ENCODE measurements around the gene SYT4. TPM values are rescaled to one million over a fixed set of nuclear protein-coding genes. Genes with fewer than 3 reads are reported as not detected.
A peak's percentile ranks its signal among the peaks of the same experiment; 100 is the strongest.

SYT4 gene
- total RNA-seq, 1 donor from 2014 or later: not detected

DNA sequence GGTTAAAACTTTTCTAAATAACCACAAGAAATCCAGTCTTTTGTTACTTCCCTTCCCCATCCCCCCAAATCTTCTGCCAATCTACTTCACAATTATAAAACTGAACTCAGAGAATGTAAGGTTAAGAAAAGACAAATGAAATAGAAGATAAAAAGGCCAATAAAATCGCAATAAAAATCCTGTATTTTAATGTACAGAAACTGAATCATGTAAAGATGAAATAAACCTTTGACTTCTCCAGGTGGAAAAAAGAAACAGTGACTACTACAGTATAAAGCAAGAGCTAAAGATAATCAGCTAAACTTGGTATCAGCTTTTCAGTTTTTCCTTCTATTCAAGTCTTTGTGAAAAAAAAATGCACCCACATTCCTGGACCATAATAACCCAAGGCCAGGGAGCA, 1.7 kb downstream of the SYT4 start:
- Mint-ChIP-seq H3K4me1 (ENCODE audit: low read depth) (peaks cover 4% of the 10 kb centered on the region), H3K27me3 (ENCODE audit: low read depth) (peaks cover 29% of the 10 kb centered on the region), H3K9me3 (ENCODE audit: low read depth) (no peaks in the 10 kb centered on the region), H3K27ac (ENCODE audit: unreplicated experiment) (no peak overlapping the region), H3K4me3 (ENCODE audit: unreplicated experiment) (no peak overlapping the region), H3K36me3 (ENCODE audit: low read depth) (no peaks in the 10 kb centered on the region)
- TF ChIP-seq, protein P1, sequence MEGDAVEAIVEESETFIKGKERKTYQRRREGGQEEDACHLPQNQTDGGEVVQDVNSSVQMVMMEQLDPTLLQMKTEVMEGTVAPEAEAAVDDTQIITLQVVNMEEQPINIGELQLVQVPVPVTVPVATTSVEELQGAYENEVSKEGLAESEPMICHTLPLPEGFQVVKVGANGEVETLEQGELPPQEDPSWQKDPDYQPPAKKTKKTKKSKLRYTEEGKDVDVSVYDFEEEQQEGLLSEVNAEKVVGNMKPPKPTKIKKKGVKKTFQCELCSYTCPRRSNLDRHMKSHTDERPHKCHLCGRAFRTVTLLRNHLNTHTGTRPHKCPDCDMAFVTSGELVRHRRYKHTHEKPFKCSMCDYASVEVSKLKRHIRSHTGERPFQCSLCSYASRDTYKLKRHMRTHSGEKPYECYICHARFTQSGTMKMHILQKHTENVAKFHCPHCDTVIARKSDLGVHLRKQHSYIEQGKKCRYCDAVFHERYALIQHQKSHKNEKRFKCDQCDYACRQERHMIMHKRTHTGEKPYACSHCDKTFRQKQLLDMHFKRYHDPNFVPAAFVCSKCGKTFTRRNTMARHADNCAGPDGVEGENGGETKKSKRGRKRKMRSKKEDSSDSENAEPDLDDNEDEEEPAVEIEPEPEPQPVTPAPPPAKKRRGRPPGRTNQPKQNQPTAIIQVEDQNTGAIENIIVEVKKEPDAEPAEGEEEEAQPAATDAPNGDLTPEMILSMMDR (IDR thresholded peaks at IDR 0.05): no peak
- no peak for DNase-seq (ENCODE audit: low spot score)

DNA sequence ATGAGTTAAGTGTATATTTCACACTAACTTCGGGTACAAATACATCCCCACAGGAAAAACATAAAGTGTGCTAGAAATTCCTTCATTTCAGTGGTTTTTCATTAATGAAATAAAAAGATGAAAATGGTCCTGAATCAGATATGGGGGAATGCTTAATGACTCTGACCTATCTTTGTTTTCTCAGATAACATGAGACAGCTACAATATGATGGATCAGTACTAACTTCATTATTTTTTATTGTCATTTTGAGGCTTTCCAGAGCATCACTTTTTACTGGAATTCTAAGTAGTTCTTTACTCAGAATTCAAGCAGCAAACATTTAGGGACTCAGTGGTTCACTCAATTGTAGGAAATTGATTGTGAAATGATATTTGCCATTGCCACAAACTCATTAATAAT, 2.8 kb downstream of the SYT4 start:
- peaks cover 32% of the 10 kb centered on the region for H3K27me3 Mint-ChIP-seq (ENCODE audit: low read depth)
- no peak overlapping the region for H3K27ac Mint-ChIP-seq (ENCODE audit: unreplicated experiment)
- H3K9me3 Mint-ChIP-seq (ENCODE audit: low read depth): no peaks in the 10 kb centered on the region
- TF ChIP-seq, protein P1 (IDR thresholded peaks at IDR 0.05): no peak
- no peak overlapping the region for H3K4me3 Mint-ChIP-seq (ENCODE audit: unreplicated experiment)
- DNase-seq (ENCODE audit: low spot score): no peak
- no peaks in the 10 kb centered on the region for H3K36me3 Mint-ChIP-seq (ENCODE audit: low read depth)
- peaks cover 4% of the 10 kb centered on the region for H3K4me1 Mint-ChIP-seq (ENCODE audit: low read depth)

DNA sequence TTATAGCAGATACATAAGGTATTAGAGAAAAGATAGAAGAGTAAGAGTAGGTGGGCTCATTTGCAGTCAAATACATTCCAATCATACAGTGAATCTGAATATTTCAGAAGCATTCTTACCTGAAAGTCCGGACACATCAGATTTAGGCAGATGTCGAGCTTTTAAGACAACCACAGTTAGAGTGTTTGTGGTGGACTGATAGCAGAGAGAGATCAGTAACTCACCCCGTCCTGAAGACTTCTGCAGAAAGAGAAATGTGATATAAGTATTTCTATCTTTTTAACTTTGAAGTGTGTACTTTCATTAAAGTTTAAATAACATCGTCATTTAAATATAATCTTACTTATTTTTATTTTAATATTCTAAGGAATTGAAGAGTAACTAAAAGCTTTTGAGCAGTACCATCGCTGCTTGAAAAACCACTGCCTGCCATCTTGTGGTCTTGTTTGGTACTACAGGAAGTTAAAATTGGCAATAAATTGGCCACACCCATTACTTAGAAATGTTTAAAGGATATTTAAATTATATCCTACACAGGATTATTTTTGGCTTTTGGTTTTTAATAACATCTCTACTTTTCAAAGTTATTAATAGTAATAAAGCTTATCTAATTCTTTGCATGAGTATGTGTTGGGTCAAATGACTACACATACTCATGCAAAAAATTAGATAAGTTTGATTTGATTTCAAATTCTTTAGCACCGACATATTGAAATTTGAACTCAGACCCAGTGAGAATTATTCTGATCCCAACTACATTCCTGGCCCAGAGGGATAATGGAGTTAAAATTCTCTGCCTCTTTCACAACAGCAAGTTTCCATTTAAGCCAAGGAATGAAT, 5.5 kb downstream of the SYT4 start:
- no peak overlapping the region for H3K27ac Mint-ChIP-seq (ENCODE audit: unreplicated experiment)
- H3K36me3 Mint-ChIP-seq (ENCODE audit: low read depth): no peaks in the 10 kb centered on the region
- peaks cover 27% of the 10 kb centered on the region for H3K27me3 Mint-ChIP-seq (ENCODE audit: low read depth)
- no peak overlapping the region for H3K4me3 Mint-ChIP-seq (ENCODE audit: unreplicated experiment)
- no peaks in the 10 kb centered on the region for H3K9me3 Mint-ChIP-seq (ENCODE audit: low read depth)
- DNase-seq (ENCODE audit: low spot score): no peak
- H3K4me1 Mint-ChIP-seq (ENCODE audit: low read depth): no peaks in the 10 kb centered on the region
- TF ChIP-seq, protein P1 (IDR thresholded peaks at IDR 0.05): peak; percentile 96

DNA sequence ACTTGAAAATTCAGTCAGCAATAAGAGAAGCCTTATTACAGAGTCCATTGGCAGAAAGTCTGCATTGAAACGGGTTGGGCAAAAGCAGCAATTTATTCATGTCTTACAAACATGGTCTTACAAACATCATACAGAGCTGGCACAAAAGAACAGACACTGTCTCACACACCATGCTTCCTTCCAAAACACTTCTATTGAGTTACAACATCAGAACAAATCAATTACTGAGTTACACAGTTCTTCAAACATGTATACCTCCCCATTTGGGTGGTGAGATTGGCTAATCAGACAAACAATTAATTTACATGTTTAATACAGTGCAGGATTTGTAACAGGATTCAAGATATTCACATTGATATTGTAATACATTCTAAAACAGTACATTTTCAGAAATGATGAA, 9.5 kb downstream of the SYT4 start:
- no peaks in the 10 kb centered on the region for H3K4me1 Mint-ChIP-seq (ENCODE audit: low read depth)
- H3K36me3 Mint-ChIP-seq (ENCODE audit: low read depth): peaks cover 2% of the 10 kb centered on the region

DNA sequence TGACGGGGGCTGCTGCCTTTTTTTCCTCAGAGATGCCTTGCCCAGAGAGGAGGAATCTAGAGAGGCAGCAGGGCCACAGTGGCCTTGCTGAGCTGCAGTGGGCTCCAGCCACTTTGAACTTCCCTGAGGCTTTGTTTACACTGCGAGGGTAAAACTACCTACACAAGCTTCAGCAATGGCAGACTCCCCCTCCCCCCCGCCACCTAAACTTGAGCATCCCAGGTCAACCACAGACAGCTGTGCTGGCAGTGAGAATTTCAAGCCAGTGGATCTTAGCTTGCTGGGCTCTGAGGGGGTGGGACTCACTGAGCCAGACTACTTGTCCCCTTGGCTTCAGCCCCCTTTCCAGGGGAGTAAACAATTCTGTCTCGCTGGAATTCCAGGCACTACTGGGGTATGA, 11.8 kb downstream of the SYT4 start:
- peaks cover 23% of the 10 kb centered on the region for H3K9me3 Mint-ChIP-seq (ENCODE audit: low read depth)
- no peak for DNase-seq (ENCODE audit: low spot score)
- TF ChIP-seq, protein P1 (IDR thresholded peaks at IDR 0.05): no peak
- H3K27me3 Mint-ChIP-seq (ENCODE audit: low read depth): peaks cover 12% of the 10 kb centered on the region
- H3K4me3 Mint-ChIP-seq (ENCODE audit: unreplicated experiment): no peak overlapping the region
- no peaks in the 10 kb centered on the region for H3K4me1 Mint-ChIP-seq (ENCODE audit: low read depth)
- no peak overlapping the region for H3K27ac Mint-ChIP-seq (ENCODE audit: unreplicated experiment)
- peaks cover 2% of the 10 kb centered on the region for H3K36me3 Mint-ChIP-seq (ENCODE audit: low read depth)

More for the DNA sequence above, 9.5 kb downstream of the SYT4 start:
- TF ChIP-seq, protein P1 (IDR thresholded peaks at IDR 0.05): no peak
- no peak overlapping the region for H3K27ac Mint-ChIP-seq (ENCODE audit: unreplicated experiment)
- peaks cover 17% of the 10 kb centered on the region for H3K27me3 Mint-ChIP-seq (ENCODE audit: low read depth)
- no peak overlapping the region for H3K4me3 Mint-ChIP-seq (ENCODE audit: unreplicated experiment)
- DNase-seq (ENCODE audit: low spot score): no peak
- peaks cover 8% of the 10 kb centered on the region for H3K9me3 Mint-ChIP-seq (ENCODE audit: low read depth)
